Liver (tissue), 2 donors: ENCODE results near the gene POU3F1.

Experiments
- YY1 ChIP-seq: IDR thresholded peaks from 2 replicates; pipeline ENCODE4 v1.6.1; 2016; ENCODE audit warnings: antibody characterized with exemption, mild to moderate bottlenecking
- TF ChIP-seq, protein P1 (sequence below): fragments of 150-350 bp; IDR thresholded peaks from 2 replicates; pipeline ENCODE4 v1.5.1; 2017; ENCODE audit warnings: improper control_type of control experiment, low read depth, low read length; ENCODE audit not compliant: missing input control
- donor health status: healthy.

DNA sequence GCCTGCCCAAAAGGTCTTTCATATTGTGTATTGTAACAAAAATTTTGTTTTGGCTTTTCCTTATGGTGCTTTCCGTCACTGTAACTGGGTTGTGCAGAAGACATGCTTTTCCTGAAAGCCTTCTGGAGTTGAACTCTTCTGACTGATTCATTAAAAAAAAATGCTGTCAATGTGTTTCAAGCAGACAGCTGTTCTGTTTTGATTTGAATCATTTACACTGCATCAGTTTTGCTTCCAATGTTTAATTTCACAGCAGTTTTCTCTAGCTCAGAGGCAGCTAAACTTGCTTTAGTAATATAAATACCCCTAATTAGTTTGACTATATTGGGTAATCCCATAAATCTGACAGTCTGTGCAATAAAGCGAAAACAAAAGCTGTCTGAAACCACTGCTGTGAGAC is 26.2 kb downstream of the POU3F1 start:
- no peak for TF ChIP-seq YY1
- TF ChIP-seq, protein P1, sequence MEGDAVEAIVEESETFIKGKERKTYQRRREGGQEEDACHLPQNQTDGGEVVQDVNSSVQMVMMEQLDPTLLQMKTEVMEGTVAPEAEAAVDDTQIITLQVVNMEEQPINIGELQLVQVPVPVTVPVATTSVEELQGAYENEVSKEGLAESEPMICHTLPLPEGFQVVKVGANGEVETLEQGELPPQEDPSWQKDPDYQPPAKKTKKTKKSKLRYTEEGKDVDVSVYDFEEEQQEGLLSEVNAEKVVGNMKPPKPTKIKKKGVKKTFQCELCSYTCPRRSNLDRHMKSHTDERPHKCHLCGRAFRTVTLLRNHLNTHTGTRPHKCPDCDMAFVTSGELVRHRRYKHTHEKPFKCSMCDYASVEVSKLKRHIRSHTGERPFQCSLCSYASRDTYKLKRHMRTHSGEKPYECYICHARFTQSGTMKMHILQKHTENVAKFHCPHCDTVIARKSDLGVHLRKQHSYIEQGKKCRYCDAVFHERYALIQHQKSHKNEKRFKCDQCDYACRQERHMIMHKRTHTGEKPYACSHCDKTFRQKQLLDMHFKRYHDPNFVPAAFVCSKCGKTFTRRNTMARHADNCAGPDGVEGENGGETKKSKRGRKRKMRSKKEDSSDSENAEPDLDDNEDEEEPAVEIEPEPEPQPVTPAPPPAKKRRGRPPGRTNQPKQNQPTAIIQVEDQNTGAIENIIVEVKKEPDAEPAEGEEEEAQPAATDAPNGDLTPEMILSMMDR = no peak
